Testis (tissue), 3 donors: ENCODE results near the gene RSBN1. TPM values are rescaled to one million over a fixed set of nuclear protein-coding genes. Genes with fewer than 3 reads are reported as not detected.

Source experiments
- DNase-seq: peaks from one replicate; pipeline ENCODE4 v3.0.0-alpha.2; 2019
- H3K27ac ChIP-seq, 2 donors: fragments of 200-600 bp; sonication (generic); one replicate each; pipeline ENCODE4 v1.5.1; 2019
- H3K27me3 ChIP-seq: fragments of 200-600 bp; sonication (generic); one replicate; pipeline ENCODE4 v1.5.1; 2019
- H3K36me3 ChIP-seq: fragments of 200-600 bp; sonication (generic); one replicate; pipeline ENCODE4 v1.5.1; 2017; ENCODE audit warnings: low read depth; ENCODE audit errors: missing control alignments
- H3K4me1 ChIP-seq: fragments of 200-600 bp; sonication (generic); one replicate; pipeline ENCODE4 v1.5.1; 2019
- H3K4me3 ChIP-seq, 2 donors: fragments of 200-600 bp; sonication (generic); one replicate each; pipeline ENCODE4 v1.5.1; 2017 to 2019
- H3K9me3 ChIP-seq: fragments of 200-600 bp; sonication (generic); one replicate; pipeline ENCODE4 v1.5.1; 2017
- CTCF ChIP-seq, 3 experiments: fragments of 450-650 bp in 2 of 3; fragments of 200-600 bp in 1 of 3; sonication (generic) in 1 of 3; IDR thresholded peaks; one replicate each; pipeline ENCODE4 v1.5.1; 2016 to 2019; ENCODE audit warnings: antibody characterized with exemption in 3 of 3, mild to moderate bottlenecking in 2 of 3, moderate library complexity in 1 of 3
- POLR2A ChIP-seq: fragments of 450-650 bp; IDR thresholded peaks from one replicate; pipeline ENCODE4 v1.6.1; 2017; ENCODE audit warnings: antibody characterized with exemption, mild to moderate bottlenecking, moderate library complexity
- WGBS, 2 donors: methylation state at CpG; one replicate each; pipeline ENCODE4 v1.1.5; 2018; 5-methylcytosine and 5-hydroxymethylcytosine counted together
- intact Hi-C: fragments of 100-400 bp; cut with DNase I; formaldehyde crosslinking; loops from one replicate; pipeline ENCODE4 v1.15.1; 2023; ENCODE audit warnings: low total_unique reads
- polyA plus RNA-seq: library from polyadenylated mRNA; stranded (reverse); fragments of 350-450 nt; fragmentation: Illumina TruSeq; extraction: RNeasy Lipid Tissue Mini Kit (QIAGEN cat#74804); gene quantifications from one replicate; pipeline ENCODE4 v1.2.3, GENCODE V29; 2014; ENCODE audit warnings: low read depth, low replicate concordance; ENCODE audit not compliant: insufficient read depth
- total RNA-seq, 2 donors: library from RNA; depleted of rRNA; stranded (reverse); fragments of >200 nt; gene quantifications; one replicate each; pipeline ENCODE4 v1.2.3, GENCODE V29; 2016

The RSBN1 gene
- total and polyA plus RNA-seq, 3 donors from 2014 or later: 27.5 to 32.5 (median 28.5) TPM

GRCh38 chr1:113793878-113794834 is 18.1 kb downstream of the RSBN1 start:
- H3K27me3 ChIP-seq: no peaks in the 10 kb centered on the region
- no peak for TF ChIP-seq POLR2A
- TF ChIP-seq CTCF (IDR thresholded peaks at IDR 0.05): no peak
- no peaks in the 10 kb centered on the region for H3K36me3 ChIP-seq
- no peaks in the 10 kb centered on the region for H3K4me1 ChIP-seq
- no peak for DNase-seq
- WGBS, 2 donors: 93 to 96% methylated on average over 9 of the region's 9 CpGs
- H3K4me3 ChIP-seq: no peak overlapping the region
- H3K9me3 ChIP-seq: no peaks in the 10 kb centered on the region
- intact Hi-C loops: no loop called here
- no peak overlapping the region for H3K27ac ChIP-seq

- Histone ChIP-seq H3K4me3 (no peak overlapping the region), H3K27ac (no peak overlapping the region), H3K27me3 (no peaks in the 10 kb centered on the region), H3K9me3 (no peaks in the 10 kb centered on the region), H3K36me3 (no peaks in the 10 kb centered on the region), H3K4me1 (no peaks in the 10 kb centered on the region)
- 94 to 100% methylated on average over 1 of the region's 1 CpG for WGBS, 2 donors
- intact Hi-C loops: no loop called here
- no peak for TF ChIP-seq POLR2A
- TF ChIP-seq CTCF (IDR thresholded peaks at IDR 0.05): no peak
- DNase-seq: no peak
Measured at GRCh38 chr1:113792986-113793385, 19.3 kb downstream of the RSBN1 start.

GRCh38 chr1:113792471-113792870 is 19.8 kb downstream of the RSBN1 start:
- H3K4me3 ChIP-seq: no peak overlapping the region
- H3K27me3 ChIP-seq: no peaks in the 10 kb centered on the region
- intact Hi-C loops: no loop called here
- no peaks in the 10 kb centered on the region for H3K9me3 ChIP-seq
- DNase-seq: no peak
- no peaks in the 10 kb centered on the region for H3K4me1 ChIP-seq
- no peak for TF ChIP-seq POLR2A
- TF ChIP-seq CTCF (IDR thresholded peaks at IDR 0.05): no peak
- no peaks in the 10 kb centered on the region for H3K36me3 ChIP-seq
- H3K27ac ChIP-seq: no peak overlapping the region
- 88 to 92% methylated on average over 5 of the region's 5 CpGs for WGBS, 2 donors

GRCh38 chr1:113788802-113789201 is 23.5 kb downstream of the RSBN1 start:
- intact Hi-C loops: no loop called here
- no peaks in the 10 kb centered on the region for H3K27me3 ChIP-seq
- H3K4me1 ChIP-seq: peaks cover 2% of the 10 kb centered on the region
- no peaks in the 10 kb centered on the region for H3K36me3 ChIP-seq
- 80 to 95% methylated on average over 3 of the region's 3 CpGs for WGBS, 2 donors
- no peak for DNase-seq
- H3K27ac ChIP-seq: no peak overlapping the region
- TF ChIP-seq CTCF (IDR thresholded peaks at IDR 0.05) (no peak), POLR2A (no peak)
- H3K4me3 ChIP-seq: no peak overlapping the region
- H3K9me3 ChIP-seq: no peaks in the 10 kb centered on the region
